Naive thymus-derived CD4-positive, alpha-beta T cell (primary cell): ENCODE measurements around the gene LRP3. TPM values are rescaled to one million over a fixed set of nuclear protein-coding genes. Genes with fewer than 3 reads are reported as not detected.

ENCODE experiments used
- ATAC-seq: fragments of 150-1000 bp; cut with Tn5 transposase; 2 replicates; pipeline ENCODE4 v1.10.0; 2021; ENCODE audit warnings: mild to moderate bottlenecking, moderate library complexity
- CTCF ChIA-PET: fragments of 350-600 bp; sonication (Branson Sonifier 250); formaldehyde crosslinking; loops from one replicate; lab custom pipeline; 2021; ENCODE audit warnings: antibody characterized with exemption; lab: Charles Lee
- POLR2A ChIA-PET: fragments of 350-600 bp; sonication (Branson Sonifier 250); formaldehyde crosslinking; loops from one replicate; lab custom pipeline; 2021; ENCODE audit warnings: antibody characterized with exemption, inconsistent platforms; lab: Charles Lee
- DNase-seq, 9 donors: peaks; one replicate each; pipeline versions ENCODE4 v3.0.0 to v3.0.0-alpha.2; 2020 to 2022; ENCODE audit warnings: mixed read lengths in 1 of 9
- H3K27ac ChIP-seq: one replicate; pipeline ENCODE4 v1.7.0; 2013; ENCODE audit warnings: mild to moderate bottlenecking, low read depth, low read length, moderate library complexity
- H3K27me3 ChIP-seq, 2 donors: one replicate each; pipeline ENCODE4 v1.7.0; 2013; ENCODE audit warnings: low read length in 2 of 2, mild to moderate bottlenecking in 2 of 2, moderate library complexity in 2 of 2; ENCODE audit not compliant: control insufficient read depth in 2 of 2, insufficient read depth in 2 of 2
- H3K36me3 ChIP-seq, 3 experiments: 1 replicate in 2 of 3; 2 replicates in 1 of 3; pipeline ENCODE4 v1.7.0; 2013; ENCODE audit warnings: low read length in 3 of 3, mild to moderate bottlenecking in 3 of 3, moderate library complexity in 1 of 3; ENCODE audit not compliant: insufficient read depth in 3 of 3, control insufficient read depth in 2 of 3
- H3K4me1 ChIP-seq, 2 donors: one replicate each; pipeline ENCODE4 v1.7.0; 2013; ENCODE audit warnings: low read length in 2 of 2, mild to moderate bottlenecking in 2 of 2, moderate library complexity in 1 of 2; ENCODE audit not compliant: control insufficient read depth in 2 of 2, insufficient read depth in 2 of 2
- H3K4me3 ChIP-seq: 2 replicates; pipeline ENCODE4 v1.7.0; 2013; ENCODE audit warnings: mild to moderate bottlenecking, low read length
- H3K9me3 ChIP-seq, 3 experiments: 1 replicate in 2 of 3; 2 replicates in 1 of 3; pipeline ENCODE4 v1.7.0; 2013; ENCODE audit warnings: low read length in 3 of 3; ENCODE audit not compliant: control insufficient read depth in 2 of 3
- H3K27ac Mint-ChIP-seq, 9 donors: one replicate each; pipeline ENCODE4 v1.8.0; 2020 to 2022; ENCODE audit warnings: mixed read lengths in 9 of 9, mild to moderate bottlenecking in 8 of 9, moderate library complexity in 5 of 9, inconsistent platforms in 2 of 9
- H3K27me3 Mint-ChIP-seq, 5 donors: one replicate each; pipeline ENCODE4 v1.8.0; 2021 to 2022; ENCODE audit warnings: mixed read lengths in 5 of 5, mild to moderate bottlenecking in 1 of 5
- H3K36me3 Mint-ChIP-seq, 5 donors: one replicate each; pipeline ENCODE4 v1.8.0; 2020 to 2022; ENCODE audit warnings: mixed read lengths in 5 of 5, mild to moderate bottlenecking in 3 of 5, inconsistent platforms in 1 of 5
- H3K4me1 Mint-ChIP-seq, 7 donors: one replicate each; pipeline ENCODE4 v1.8.0; 2020 to 2022; ENCODE audit warnings: mixed read lengths in 7 of 7, mild to moderate bottlenecking in 3 of 7, inconsistent platforms in 1 of 7
- H3K4me3 Mint-ChIP-seq, 10 donors: one replicate each; pipeline ENCODE4 v1.8.0; 2020 to 2022; ENCODE audit warnings: mild to moderate bottlenecking in 10 of 10, mixed read lengths in 10 of 10, moderate library complexity in 6 of 10, inconsistent platforms in 2 of 10
- H3K9me3 Mint-ChIP-seq, 11 donors: one replicate each; pipeline ENCODE4 v1.8.0; 2020 to 2022; ENCODE audit warnings: mixed read lengths in 11 of 11, mild to moderate bottlenecking in 4 of 11, inconsistent platforms in 1 of 11, moderate library complexity in 1 of 11
- intact Hi-C, 2 donors: fragments of 100-400 bp; cut with micrococcal nuclease; formaldehyde crosslinking; loops; one replicate each; pipeline ENCODE4 v1.15.1; 2023
- polyA plus RNA-seq, 2 donors: library from polyadenylated mRNA; unstranded; fragments of 300-500 nt; fragmentation: Illumina TruSeq; gene quantifications; one replicate each; pipeline ENCODE4 v1.2.3, GENCODE V29; 2021
- total RNA-seq, 6 experiments: library from RNA in 5 of 6; stranded (reverse) in 5 of 6; gene quantifications; 1 replicate in 5 of 6; 2 replicates in 1 of 6; pipeline ENCODE4 v1.2.3 and lab custom pipeline; 2021 to 2026

The LRP3 gene
- total and polyA plus RNA-seq, 7 experiments from 2014 or later, result 0.34 to 2.6 (median 0.40) TPM; not detected in 3

- H3K4me1 ChIP-seq, result no peaks in the 10 kb centered on the region
- H3K27ac ChIP-seq, result no peak overlapping the region
- intact Hi-C loops, result no loop called here
- no peaks in the 10 kb centered on the region for H3K36me3 Mint-ChIP-seq
- no peaks in the 10 kb centered on the region for H3K9me3 ChIP-seq
- no peak overlapping the region for H3K27ac Mint-ChIP-seq
- peaks cover 0 to 7% (median 0%) of the 10 kb centered on the region in 7 donors for H3K4me1 Mint-ChIP-seq
- H3K4me3 ChIP-seq, result no peak overlapping the region
- peaks cover 20 to 33% (median 21%) of the 10 kb centered on the region in 5 donors for H3K27me3 Mint-ChIP-seq
- H3K4me3 Mint-ChIP-seq, result no peak overlapping the region
- no peaks in the 10 kb centered on the region for H3K36me3 ChIP-seq
- H3K27me3 ChIP-seq, result peaks cover 0 to 2% of the 10 kb centered on the region in 2 donors
- ATAC-seq (no peak), DNase-seq (no peak)
- H3K9me3 Mint-ChIP-seq, result no peaks in the 10 kb centered on the region
- ChIA-PET POLR2A (no interaction called here), CTCF (no interaction called here)
Observed at GRCh38 chr19:33197591-33198000, 3.5 kb downstream of the LRP3 start.

GRCh38 chr19:33198169-33198568, 4.0 kb downstream of the LRP3 start:
- intact Hi-C loops, result no loop called here
- DNase-seq, result no peak
- Mint-ChIP-seq H3K27me3 (peaks cover 14 to 28% (median 15%) of the 10 kb centered on the region in 5 donors), H3K4me3 (no peak overlapping the region), H3K9me3 (peaks cover 0 to 3% (median 0%) of the 10 kb centered on the region in 11 donors), H3K36me3 (no peaks in the 10 kb centered on the region), H3K27ac (no peak overlapping the region), H3K4me1 (peaks cover 0 to 4% (median 0%) of the 10 kb centered on the region in 7 donors)
- CTCF ChIA-PET, result no interaction called here
- Histone ChIP-seq H3K27me3 (peaks cover 0 to 2% of the 10 kb centered on the region in 2 donors), H3K9me3 (no peaks in the 10 kb centered on the region), H3K36me3 (no peaks in the 10 kb centered on the region), H3K4me1 (no peaks in the 10 kb centered on the region), H3K4me3 (no peak overlapping the region), H3K27ac (no peak overlapping the region)
- POLR2A ChIA-PET, result no interaction called here
- no peak for ATAC-seq

GRCh38 chr19:33199441-33200265, 5.5 kb downstream of the LRP3 start:
- Histone ChIP-seq H3K36me3 (no peaks in the 10 kb centered on the region), H3K4me1 (no peaks in the 10 kb centered on the region), H3K4me3 (no peak overlapping the region), H3K27me3 (peaks cover 0 to 2% of the 10 kb centered on the region in 2 donors), H3K27ac (no peak overlapping the region), H3K9me3 (no peaks in the 10 kb centered on the region)
- H3K36me3 Mint-ChIP-seq, result no peaks in the 10 kb centered on the region
- no peak for DNase-seq
- H3K4me1 Mint-ChIP-seq, result peaks cover 0 to 2% (median 0%) of the 10 kb centered on the region in 7 donors
- ChIA-PET POLR2A (no interaction called here), CTCF (interaction anchor here (0.6 kb wide), 1 partner anchor 183 kb away, joined by 3 read pairs; no protein-coding TSS in a partner anchor)
- no peak overlapping the region for H3K27ac Mint-ChIP-seq
- no peak overlapping the region for H3K4me3 Mint-ChIP-seq
- ATAC-seq, result no peak
- intact Hi-C loops, result no loop called here
- H3K27me3 Mint-ChIP-seq, result peaks cover 9 to 20% (median 9%) of the 10 kb centered on the region in 5 donors
- peaks cover 0 to 3% (median 0%) of the 10 kb centered on the region in 11 donors for H3K9me3 Mint-ChIP-seq

DNA sequence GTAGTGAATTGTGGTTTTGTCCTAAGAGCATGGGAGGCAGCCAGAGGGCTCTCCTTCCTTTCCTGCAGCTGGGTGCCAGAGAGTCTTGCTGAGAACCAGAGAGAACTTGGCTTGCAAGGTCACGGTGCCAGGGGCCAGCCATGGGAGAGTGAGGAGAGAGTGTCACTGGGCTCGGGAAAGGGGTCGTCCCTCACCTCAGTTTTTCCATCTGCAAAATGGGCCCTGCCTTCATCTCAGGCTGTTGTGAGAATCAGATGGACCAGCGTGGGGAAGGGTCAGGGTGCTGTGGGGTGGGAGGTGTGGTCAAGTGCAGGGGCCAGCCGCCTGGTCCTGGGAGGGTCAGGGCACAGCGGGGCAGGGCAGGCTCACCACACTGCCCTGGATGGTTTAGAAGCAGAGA, 7.3 kb downstream of the LRP3 start:
- Mint-ChIP-seq H3K27me3 (peaks cover 8 to 10% (median 9%) of the 10 kb centered on the region in 5 donors), H3K36me3 (no peaks in the 10 kb centered on the region), H3K4me3 (no peak overlapping the region), H3K27ac (no peak overlapping the region), H3K9me3 (peaks cover 0 to 3% (median 0%) of the 10 kb centered on the region in 11 donors), H3K4me1 (peaks cover 0 to 2% (median 0%) of the 10 kb centered on the region in 7 donors)
- Histone ChIP-seq H3K36me3 (no peaks in the 10 kb centered on the region), H3K9me3 (no peaks in the 10 kb centered on the region), H3K4me1 (no peaks in the 10 kb centered on the region), H3K4me3 (no peak overlapping the region), H3K27ac (no peak overlapping the region), H3K27me3 (no peaks in the 10 kb centered on the region)
- intact Hi-C loops, result no loop called here
- POLR2A ChIA-PET, result no interaction called here
- CTCF ChIA-PET, result no interaction called here
- ATAC-seq, result no peak
- DNase-seq, result no peak

GRCh38 chr19:33201886-33202545, 7.9 kb downstream of the LRP3 start:
- no peak overlapping the region for H3K27ac Mint-ChIP-seq
- no peak overlapping the region for H3K4me3 ChIP-seq
- no peak for DNase-seq
- H3K9me3 ChIP-seq, result no peaks in the 10 kb centered on the region
- no peaks in the 10 kb centered on the region for H3K4me1 ChIP-seq
- H3K9me3 Mint-ChIP-seq, result peaks cover 0 to 3% (median 0%) of the 10 kb centered on the region in 11 donors
- peaks cover 0 to under 1% (median 0%) of the 10 kb centered on the region in 7 donors for H3K4me1 Mint-ChIP-seq
- no peak for ATAC-seq
- intact Hi-C loops, result no loop called here
- H3K27ac ChIP-seq, result no peak overlapping the region
- ChIA-PET POLR2A (no interaction called here), CTCF (no interaction called here)
- H3K4me3 Mint-ChIP-seq, result no peak overlapping the region
- H3K36me3 Mint-ChIP-seq, result no peaks in the 10 kb centered on the region
- H3K27me3 ChIP-seq, result no peaks in the 10 kb centered on the region
- H3K36me3 ChIP-seq, result no peaks in the 10 kb centered on the region
- peaks cover 2 to 5% (median 3%) of the 10 kb centered on the region in 5 donors for H3K27me3 Mint-ChIP-seq

GRCh38 chr19:33202546-33203507, 8.7 kb downstream of the LRP3 start:
- Mint-ChIP-seq H3K4me1 (no peaks in the 10 kb centered on the region), H3K36me3 (no peaks in the 10 kb centered on the region), H3K27ac (no peak overlapping the region), H3K9me3 (peaks cover 0 to 3% (median 0%) of the 10 kb centered on the region in 11 donors), H3K4me3 (no peak overlapping the region), H3K27me3 (peaks cover 0 to 5% (median 0%) of the 10 kb centered on the region in 5 donors)
- H3K4me1 ChIP-seq, result no peaks in the 10 kb centered on the region
- ChIA-PET POLR2A (no interaction called here), CTCF (interaction anchor here (0.6 kb wide), 1 partner anchor 1999 kb away, joined by 3 read pairs; no protein-coding TSS in a partner anchor)
- H3K36me3 ChIP-seq, result no peaks in the 10 kb centered on the region
- DNase-seq (no peak), ATAC-seq (no peak)
- no peak overlapping the region for H3K4me3 ChIP-seq
- intact Hi-C loops, result no loop called here
- H3K9me3 ChIP-seq, result no peaks in the 10 kb centered on the region
- H3K27ac ChIP-seq, result no peak overlapping the region
- no peaks in the 10 kb centered on the region for H3K27me3 ChIP-seq
